CD14-positive monocyte (primary cell): ENCODE measurements around the gene CNTLN. TPM values are rescaled to one million over a fixed set of nuclear protein-coding genes. Genes with fewer than 3 reads are reported as not detected.

ENCODE experiments used
- DNase-seq, 3 donors: peaks; one replicate each; pipeline ENCODE4 v3.0.0-alpha.2; 2011 to 2022
- H2AFZ ChIP-seq: 2 replicates; pipeline ENCODE4 v1.6.0; 2012; ENCODE audit warnings: mild to moderate bottlenecking, low read depth, low read length, inconsistent platforms; ENCODE audit not compliant: insufficient read depth, poor library complexity, severe bottlenecking
- H3K27ac ChIP-seq, 2 donors: 1 replicate in 1 of 2; 2 replicates in 1 of 2; pipeline ENCODE4 v1.5.1; 2012 to 2013; ENCODE audit warnings: low read length in 2 of 2, control low read depth in 1 of 2, inconsistent platforms in 1 of 2, low read depth in 1 of 2, mild to moderate bottlenecking in 1 of 2
- H3K27me3 ChIP-seq, 2 donors: one replicate each; pipeline versions ENCODE4 v1.6.0 to v1.6.1; 2011 to 2013; ENCODE audit warnings: low read length in 2 of 2; ENCODE audit not compliant: control insufficient read depth in 2 of 2, insufficient read depth in 2 of 2
- H3K36me3 ChIP-seq, 2 donors: replicated peaks in 1 of 2; 1 replicate in 1 of 2; 2 replicates in 1 of 2; pipeline versions ENCODE4 v1.5.1 to v1.6.1; 2012 to 2013; ENCODE audit warnings: low read length in 2 of 2, control low read depth in 1 of 2, inconsistent platforms in 1 of 2, mild to moderate bottlenecking in 1 of 2; ENCODE audit not compliant: insufficient read depth in 2 of 2, control insufficient read depth in 1 of 2
- H3K4me1 ChIP-seq, 2 donors: 1 replicate in 1 of 2; 2 replicates in 1 of 2; pipeline versions ENCODE4 v1.5.1 to v1.6.1; 2012 to 2013; ENCODE audit warnings: low read length in 2 of 2, control low read depth in 1 of 2, inconsistent platforms in 1 of 2, mild to moderate bottlenecking in 1 of 2, moderate library complexity in 1 of 2; ENCODE audit not compliant: insufficient read depth in 2 of 2, control insufficient read depth in 1 of 2
- H3K4me2 ChIP-seq: replicated peaks from 2 replicates; pipeline ENCODE3; 2012; ENCODE audit warnings: low read length, moderate library complexity, mild to moderate bottlenecking; ENCODE audit not compliant: poor library complexity, severe bottlenecking; ENCODE audit errors: extremely low read depth
- H3K4me3 ChIP-seq, 3 experiments: fragments of 200-600 bp in 1 of 3; sonication (generic) in 1 of 3; replicated peaks in 1 of 3; 1 replicate in 2 of 3; 2 replicates in 1 of 3; pipeline ENCODE4 v1.5.1; 2011 to 2013; ENCODE audit warnings: low read length in 3 of 3, mild to moderate bottlenecking in 3 of 3, control low read depth in 2 of 3, low read depth in 2 of 3, inconsistent platforms in 1 of 3, moderate library complexity in 1 of 3
- H3K79me2 ChIP-seq: 2 replicates; pipeline ENCODE4 v1.6.0; 2012; ENCODE audit warnings: mild to moderate bottlenecking, control low read depth, inconsistent platforms, low read length, moderate library complexity; ENCODE audit not compliant: insufficient read depth
- H3K9ac ChIP-seq: 2 replicates; pipeline ENCODE4 v1.6.0; 2017; ENCODE audit warnings: low read length, mild to moderate bottlenecking; ENCODE audit not compliant: insufficient read depth, poor library complexity, severe bottlenecking
- H3K9me3 ChIP-seq, 2 donors: replicated peaks in 1 of 2; 1 replicate in 1 of 2; 2 replicates in 1 of 2; pipeline versions ENCODE4 v1.5.1 to v1.6.1; 2012 to 2013; ENCODE audit warnings: low read length in 2 of 2, control low read depth in 1 of 2; ENCODE audit not compliant: control insufficient read depth in 1 of 2, insufficient read depth in 1 of 2
- H4K20me1 ChIP-seq: 2 replicates; pipeline ENCODE4 v1.6.0; 2012; ENCODE audit warnings: mild to moderate bottlenecking, low read length, control low read depth, moderate library complexity; ENCODE audit not compliant: insufficient read depth
- H3K27ac Mint-ChIP-seq, 7 donors: one replicate each; pipeline ENCODE4 v1.8.0; 2020; ENCODE audit warnings: mild to moderate bottlenecking in 7 of 7, mixed read lengths in 7 of 7, moderate library complexity in 6 of 7, inconsistent platforms in 2 of 7
- H3K27me3 Mint-ChIP-seq, 3 donors: one replicate each; pipeline ENCODE4 v1.8.0; 2021 to 2022; ENCODE audit warnings: low read depth in 3 of 3, mild to moderate bottlenecking in 3 of 3, mixed read lengths in 3 of 3, moderate library complexity in 3 of 3, inconsistent platforms in 1 of 3
- H3K36me3 Mint-ChIP-seq, 2 donors: one replicate each; pipeline ENCODE4 v1.8.0; 2020; ENCODE audit warnings: mixed read lengths in 2 of 2, inconsistent platforms in 1 of 2, mild to moderate bottlenecking in 1 of 2
- H3K4me1 Mint-ChIP-seq: one replicate; pipeline ENCODE4 v1.8.0; 2020; ENCODE audit warnings: mild to moderate bottlenecking, mixed read lengths
- H3K4me3 Mint-ChIP-seq, 2 donors: one replicate each; pipeline ENCODE4 v1.8.0; 2020; ENCODE audit warnings: mild to moderate bottlenecking in 2 of 2, mixed read lengths in 2 of 2, moderate library complexity in 1 of 2
- H3K9me3 Mint-ChIP-seq, 7 donors: one replicate each; pipeline ENCODE4 v1.8.0; 2020 to 2022; ENCODE audit warnings: mixed read lengths in 7 of 7, mild to moderate bottlenecking in 6 of 7, moderate library complexity in 6 of 7, inconsistent platforms in 2 of 7
- CTCF ChIP-seq: fragments of 200-600 bp; IDR thresholded peaks from one replicate; pipeline ENCODE4 v1.8.0; 2022; ENCODE audit warnings: antibody characterized with exemption, mild to moderate bottlenecking
- WGBS: methylation state at CpG from one replicate; pipeline ENCODE4 v1.1.5; 2013; ENCODE audit warnings: missing lambda C conversion rate; ENCODE audit not compliant: insufficient coverage; 5-methylcytosine and 5-hydroxymethylcytosine counted together
- intact Hi-C, 2 donors: fragments of 100-400 bp; cut with micrococcal nuclease; formaldehyde crosslinking; loops; one replicate each; pipeline versions ENCODE4 v1.15.0 to v1.15.1; 2023
- polyA plus RNA-seq, 3 donors: library from polyadenylated mRNA; depleted of rRNA in 1 of 3; unstranded in 2 of 3; stranded (reverse) in 1 of 3; fragments of 300-500 nt in 2 of 3; fragments of >200 nt in 1 of 3; fragmentation: Illumina TruSeq in 2 of 3; gene quantifications; 1 replicate in 2 of 3; 2 replicates in 1 of 3; pipeline ENCODE4 v1.2.3, GENCODE V29; 2012 to 2021

The CNTLN gene
- polyA plus RNA-seq, 3 donors, result 2.2 to 5.6 (median 4.0) TPM

DNA sequence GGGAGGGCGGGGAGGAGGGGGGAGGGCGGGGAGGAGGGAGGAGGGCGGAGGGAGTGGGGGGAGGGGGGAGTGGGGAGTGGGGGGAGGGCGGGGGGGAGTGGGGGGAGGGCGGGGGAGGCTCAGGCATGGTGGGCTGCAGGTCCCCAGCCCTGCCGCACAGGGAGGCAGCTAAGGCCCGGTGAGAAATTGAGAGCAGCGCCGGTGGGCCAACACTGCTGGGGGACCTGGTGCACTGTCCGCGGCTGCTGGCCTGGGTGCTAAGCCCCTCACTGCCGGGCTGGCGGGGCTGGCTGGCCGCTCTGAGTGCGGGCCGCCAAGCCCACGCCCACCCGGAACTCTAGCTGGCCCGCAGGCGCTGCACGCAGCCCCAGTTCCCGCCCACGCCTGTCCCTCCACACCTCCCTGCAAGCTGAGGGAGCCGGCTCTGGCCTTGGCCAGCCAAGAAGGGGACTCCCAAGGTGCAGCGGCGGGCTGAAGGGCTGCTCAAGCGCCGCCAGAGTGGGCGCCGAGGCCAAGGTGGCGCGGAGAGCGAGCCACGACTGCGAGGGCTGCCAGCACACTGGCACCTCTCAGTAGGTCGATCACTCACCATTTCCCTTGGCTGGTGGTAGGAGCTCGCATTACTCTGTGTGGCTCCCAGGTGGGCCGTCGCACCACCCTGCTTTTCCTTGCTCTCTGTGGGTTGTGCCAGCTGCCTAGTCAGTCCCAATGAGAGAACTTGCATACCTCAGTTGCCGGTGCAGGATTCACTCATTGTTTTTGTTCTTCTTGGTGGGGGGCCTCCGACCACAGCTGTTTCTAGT, 160.2 kb downstream of the CNTLN start:
- H3K27ac Mint-ChIP-seq, result no peak overlapping the region
- H3K79me2 ChIP-seq, result no peaks in the 10 kb centered on the region
- no peak overlapping the region for H3K4me3 Mint-ChIP-seq
- DNase-seq, result no peak
- no peaks in the 10 kb centered on the region for H4K20me1 ChIP-seq
- H3K9me3 Mint-ChIP-seq, result peaks cover 18 to 37% (median 24%) of the 10 kb centered on the region in 7 donors
- no peaks in the 10 kb centered on the region for H3K27me3 Mint-ChIP-seq
- H3K27me3 ChIP-seq, result no peaks in the 10 kb centered on the region
- H3K36me3 Mint-ChIP-seq, result peaks cover 22 to 33% of the 10 kb centered on the region in 2 donors
- no peak overlapping the region for H3K4me3 ChIP-seq
- no peaks in the 10 kb centered on the region for H3K4me1 ChIP-seq
- H3K4me1 Mint-ChIP-seq, result no peaks in the 10 kb centered on the region
- no peak overlapping the region for H3K27ac ChIP-seq
- H3K4me2 ChIP-seq, result no peak overlapping the region
- no peak overlapping the region for H2AFZ ChIP-seq
- peaks cover 16 to 18% of the 10 kb centered on the region in 2 donors for H3K9me3 ChIP-seq
- peaks cover 0 to 19% of the 10 kb centered on the region in 2 donors for H3K36me3 ChIP-seq
- no peak overlapping the region for H3K9ac ChIP-seq
- 98% methylated on average over 35 of the region's 41 CpGs for WGBS
- intact Hi-C loops, result no loop called here
- TF ChIP-seq CTCF, result no peak

DNA sequence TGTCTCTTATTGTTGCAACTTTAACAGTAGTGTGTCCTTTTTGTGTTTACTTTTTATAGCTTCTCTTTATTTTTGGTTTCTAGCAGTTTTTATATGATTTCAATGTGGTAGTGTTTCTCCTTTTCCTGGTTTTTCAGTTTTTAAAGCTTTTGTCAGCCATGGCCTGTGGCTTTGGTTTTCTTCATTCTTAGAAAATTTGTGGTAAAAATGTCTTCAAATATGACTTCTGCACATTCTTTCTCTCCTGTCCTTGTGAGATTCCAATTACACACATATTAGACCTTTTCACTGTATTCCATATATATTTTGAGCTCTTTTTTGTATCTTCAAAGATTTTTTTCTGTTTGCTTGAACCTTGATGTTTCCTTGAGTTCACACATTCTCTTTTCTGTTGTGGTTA, 180.5 kb downstream of the CNTLN start:
- intact Hi-C loops, result no loop called here
- peaks cover 0 to 13% (median 8%) of the 10 kb centered on the region in 7 donors for H3K9me3 Mint-ChIP-seq
- DNase-seq, result no peak
- Histone ChIP-seq H3K9ac (no peak overlapping the region), H3K4me2 (no peak overlapping the region), H3K9me3 (peaks cover 0 to 4% of the 10 kb centered on the region in 2 donors), H3K27ac (no peak overlapping the region), H3K4me3 (no peak overlapping the region), H3K36me3 (no peaks in the 10 kb centered on the region), H3K79me2 (no peaks in the 10 kb centered on the region), H3K4me1 (no peaks in the 10 kb centered on the region), H3K27me3 (no peaks in the 10 kb centered on the region), H2AFZ (no peak overlapping the region), H4K20me1 (no peaks in the 10 kb centered on the region)
- H3K4me1 Mint-ChIP-seq, result no peaks in the 10 kb centered on the region
- no peak for TF ChIP-seq CTCF
- no peaks in the 10 kb centered on the region for H3K27me3 Mint-ChIP-seq
- peaks cover 6 to 49% of the 10 kb centered on the region in 2 donors for H3K36me3 Mint-ChIP-seq
- no peak overlapping the region for H3K27ac Mint-ChIP-seq
- H3K4me3 Mint-ChIP-seq, result no peak overlapping the region
